A549 (cell line): ENCODE data around the gene MYH7B. TPM values are rescaled to one million over a fixed set of nuclear protein-coding genes. Genes with fewer than 3 reads are reported as not detected.

ENCODE experiments used
- ATAC-seq, 2 experiments: fragments of 200-7000 bp in 1 of 2; fragments of >200 bp in 1 of 2; cut with Nextera tagmentation in 1 of 2; cut with Tn5 transposase in 1 of 2; 3 replicates each; pipeline versions ENCODE4 v1.8.0 to v1.9.1; 2018 to 2020; ENCODE audit warnings: mild to moderate bottlenecking in 1 of 2, moderate library complexity in 1 of 2
- CTCF ChIA-PET: fragments of 300-600 bp; sonication (Branson Sonifier 250); formaldehyde crosslinking; extraction: SDS; loops from one replicate; lab custom pipeline; 2021; ENCODE audit warnings: antibody characterized with exemption, inconsistent platforms; lab: Yijun Ruan, JAX
- POLR2A ChIA-PET: fragments of 350-600 bp; formaldehyde crosslinking; extraction: SDS; loops from one replicate; lab custom pipeline; 2021; ENCODE audit warnings: antibody characterized with exemption, inconsistent platforms; lab: Yijun Ruan, JAX
- DNase-seq, 2 experiments: peaks; one replicate each; pipeline versions ENCODE4 v3.0.0 to v3.0.0-alpha.2; 2011 to 2016; ENCODE audit warnings: low read depth in 1 of 2, low spot score in 1 of 2
- FAIRE-seq: peaks from 2 replicates; lab custom pipeline; 2011; peaks lifted over from hg19 to GRCh38; lab: Jason Lieb, UNC
- H3K27ac ChIP-seq, 2 experiments: fragments of >200 bp; sonication (Bioruptor Twin); formaldehyde crosslinking; 3 replicates each; pipeline ENCODE4 v1.5.1; 2016 to 2017
- H3K4me1 ChIP-seq: fragments of >200 bp; sonication (Bioruptor Twin); formaldehyde crosslinking; 3 replicates; pipeline ENCODE4 v1.6.1; 2016
- H3K4me2 ChIP-seq: fragments of >200 bp; sonication (Bioruptor Twin); formaldehyde crosslinking; 3 replicates; pipeline ENCODE4 v1.6.1; 2016
- H3K4me3 ChIP-seq: fragments of >200 bp; sonication (Bioruptor Twin); formaldehyde crosslinking; 3 replicates; pipeline ENCODE4 v1.5.1; 2016
- H3K9me3 ChIP-seq: fragments of >200 bp; sonication (Bioruptor Twin); formaldehyde crosslinking; 3 replicates; pipeline ENCODE4 v1.6.1; 2016
- BCL3 ChIP-seq: fragments of >200 bp; sonication (Bioruptor Twin); formaldehyde crosslinking; IDR thresholded peaks from 3 replicates; pipeline ENCODE4 v1.6.1; 2016
- BHLHE40 ChIP-seq: IDR thresholded peaks from 2 replicates; pipeline ENCODE4 v1.6.1; 2012; ENCODE audit warnings: low read depth, low read length, inconsistent platforms
- CBX2 ChIP-seq: fragments of 200-600 bp; sonication (generic); IDR thresholded peaks from 2 replicates; pipeline ENCODE4 v1.6.1; 2016; ENCODE audit warnings: low read depth, mild to moderate bottlenecking, borderline replicate concordance
- CHD2 ChIP-seq: fragments of 150-350 bp; IDR thresholded peaks from 2 replicates; pipeline ENCODE4 v1.6.1; 2014; ENCODE audit warnings: low read length; ENCODE audit not compliant: partially characterized antibody
- ELK1 ChIP-seq: fragments of 150-350 bp; IDR thresholded peaks from 2 replicates; pipeline ENCODE4 v1.6.1; 2014; ENCODE audit warnings: low read depth, mild to moderate bottlenecking, low read length
- EP300 ChIP-seq, 2 experiments: fragments of >200 bp; sonication (Bioruptor Twin); formaldehyde crosslinking; IDR thresholded peaks; 2 replicates in 1 of 2; 3 replicates in 1 of 2; pipeline ENCODE4 v1.6.1; 2016 to 2017
- FOSB ChIP-seq: fragments of 250-450 bp; sonication (Bioruptor Pico); IDR thresholded peaks from 2 replicates; pipeline ENCODE4 v1.5.0; 2020; ENCODE audit warnings: mild to moderate bottlenecking, moderate library complexity
- GATA3 ChIP-seq: IDR thresholded peaks from 2 replicates; pipeline ENCODE4 v1.6.1; 2012; ENCODE audit warnings: borderline replicate concordance
- HDAC2 ChIP-seq: fragments of 200-600 bp; sonication (generic); IDR thresholded peaks from 2 replicates; pipeline ENCODE4 v1.6.1; 2016
- HES2 ChIP-seq: fragments of >200 bp; sonication (Bioruptor Twin); formaldehyde crosslinking; IDR thresholded peaks from 2 replicates; pipeline ENCODE4 v1.6.1; 2016
- JUNB ChIP-seq: fragments of >200 bp; sonication (Bioruptor Twin); formaldehyde crosslinking; IDR thresholded peaks from 2 replicates; pipeline ENCODE4 v1.6.1; 2016
- MAX ChIP-seq: IDR thresholded peaks from 2 replicates; pipeline ENCODE4 v1.6.1; 2012
- MAZ ChIP-seq: fragments of 150-350 bp; IDR thresholded peaks from 2 replicates; pipeline ENCODE4 v1.6.1; 2014; ENCODE audit warnings: antibody characterized with exemption, low read depth, low read length, borderline replicate concordance
- POLR2A ChIP-seq: IDR thresholded peaks from 2 replicates; pipeline ENCODE4 v1.6.1; 2012; ENCODE audit warnings: mild to moderate bottlenecking, low read length
- POLR2AphosphoS2 ChIP-seq: conservative IDR thresholded peaks from 2 replicates; pipeline ENCODE4 v1.6.1; 2012; ENCODE audit warnings: low read length, improper control_type of control experiment, inconsistent platforms
- REST ChIP-seq: fragments of 200-600 bp; sonication (generic); IDR thresholded peaks from 2 replicates; pipeline ENCODE4 v1.6.1; 2016; ENCODE audit warnings: antibody characterized with exemption, mild to moderate bottlenecking, moderate library complexity
- RFX5 ChIP-seq: fragments of 450-650 bp; IDR thresholded peaks from 2 replicates; pipeline ENCODE4 v1.7.1; 2014; ENCODE audit warnings: antibody characterized with exemption, mild to moderate bottlenecking, moderate library complexity
- USF2 ChIP-seq: fragments of 450-650 bp; IDR thresholded peaks from 2 replicates; pipeline ENCODE4 v1.6.1; 2014; ENCODE audit warnings: antibody characterized with exemption
- ZC3H11A ChIP-seq: fragments of 450-650 bp; IDR thresholded peaks from 2 replicates; pipeline ENCODE4 v1.6.1; 2014; ENCODE audit warnings: antibody characterized with exemption, mild to moderate bottlenecking
- ZFP36 ChIP-seq: fragments of 450-650 bp; IDR thresholded peaks from 2 replicates; pipeline ENCODE4 v1.6.1; 2014; ENCODE audit warnings: borderline replicate concordance; ENCODE audit not compliant: partially characterized antibody
- ZSCAN20 ChIP-seq: fragments of 250-450 bp; sonication (Bioruptor Pico); IDR thresholded peaks from 2 replicates; pipeline ENCODE4 v1.8.0; 2022; ENCODE audit warnings: mild to moderate bottlenecking, moderate library complexity
- WGBS: methylation state at CpG from one replicate; pipeline ENCODE4 v1.1.6; 2017; ENCODE audit errors: missing lambda C conversion rate; 5-methylcytosine and 5-hydroxymethylcytosine counted together
- polyA plus RNA-seq, 4 experiments: library from polyadenylated mRNA; depleted of rRNA in 3 of 4; stranded (reverse); fragments of >200 nt; fragmentation: RNase III in 1 of 4; extraction: RNeasy Plus Mini Kit Qiagen cat#74134 plus additional on column Dnase treatment in 1 of 4; gene quantifications; 2 replicates in 3 of 4; 3 replicates in 1 of 4; pipeline ENCODE4 v1.2.3, GENCODE V29; 2011 to 2017

MYH7B gene
- polyA plus RNA-seq, 2 of the 4 experiments (the other 2 are of a cell fraction): 0.03 to 0.23 TPM

- TF ChIP-seq HES2 (no peak), RFX5 (no peak)
These were observed 30.3 kb upstream of the MYH7B start (continued) for GRCh38 chr20:34925341-34925740.

- CTCF ChIA-PET: interaction anchor here (0.6 to 1.4 kb wide), 2 partner anchors 52 to 562 kb away, joined by 3 to 4 read pairs; no protein-coding TSS in a partner anchor
- no peak for FAIRE-seq
- ATAC-seq: no peak
- WGBS: 86% methylated on average over 1 of the region's 1 CpG
- Histone ChIP-seq H3K27ac (no peak overlapping the region), H3K4me3 (no peak overlapping the region), H3K9me3 (peaks cover 8% of the 10 kb centered on the region; the same call in 2 of the 3 replicates), H3K4me2 (no peak overlapping the region), H3K4me1 (peaks cover 16% of the 10 kb centered on the region)
- no peak for DNase-seq
- POLR2A ChIA-PET: no interaction called here
- TF ChIP-seq ZC3H11A (no peak), REST (no peak), FOSB (CRISPR knock-in tag) (no peak), USF2 (no peak), CHD2 (no peak), HDAC2 (no peak), CBX2 (no peak), POLR2A (no peak), ELK1 (no peak), MAZ (no peak), ZFP36 (no peak), MAX (no peak), POLR2AphosphoS2 (no peak), BHLHE40 (no peak), BCL3 (no peak), GATA3 (no peak), ZSCAN20 (CRISPR knock-in tag) (no peak), EP300 (IDR thresholded peaks at IDR 0.05) (no peak), JUNB (no peak)
These were observed 29.7 kb upstream of the MYH7B start for GRCh38 chr20:34925981-34926380.
